ENCODE results near the gene MRPL11. TPM values are rescaled to one million over a fixed set of nuclear protein-coding genes. Genes with fewer than 3 reads are reported as not detected.
A peak's percentile ranks its signal among the peaks of the same experiment; 100 is the strongest.

MRPL11 gene
- total RNA-seq, 1 experiment from 2014 or later: 138 TPM

GRCh38 chr11:66454828-66455227 lies 16.2 kb upstream of the MRPL11 start:
- H3K36me3 ChIP-seq (ENCODE audit: low read depth): no peaks in the 10 kb centered on the region
- peaks cover 23% of the 10 kb centered on the region for H3K4me1 ChIP-seq (replicated peaks; ENCODE audit: insufficient read depth)
- no peaks in the 10 kb centered on the region for H3K27me3 ChIP-seq (ENCODE audit: insufficient read depth, low read depth)
- H3K9me2 ChIP-seq (ENCODE audit: insufficient read depth): no peaks in the 10 kb centered on the region
- H4K20me1 ChIP-seq (ENCODE audit: insufficient read depth): no peaks in the 10 kb centered on the region
- H3K4me3 ChIP-seq: no peak overlapping the region
- TF ChIP-seq CTCF (conservative IDR thresholded peaks at IDR 0.05) (no peak), EZH2 (IDR thresholded peaks at IDR 0.05; ENCODE audit: low read depth) (no peak)
- peaks cover 24% of the 10 kb centered on the region for H3F3A ChIP-seq (ENCODE audit: insufficient read depth, low read depth)
- H2AFZ ChIP-seq: no peak overlapping the region
- H3K9me3 ChIP-seq (ENCODE audit: insufficient read depth, low read depth): no peaks in the 10 kb centered on the region
- DNase-seq: no peak
- H3K4me2 ChIP-seq: peak overlapping the region; percentile 45
- no TSS peak for BruUV-seq (replicated peaks)
- intact Hi-C loops (cut with micrococcal nuclease; ENCODE audit: unreplicated experiment): loop anchor here (1.0 kb wide), 1 partner anchor 25 kb away; the partner anchor contains the start of gene DPP3
- H3K27ac ChIP-seq: peak overlapping the region; percentile 65
- POLR2A ChIA-PET (ENCODE audit: unreplicated experiment): no interaction called here
- no peaks in the 10 kb centered on the region for H3K79me2 ChIP-seq (ENCODE audit: low read depth)
- CTCF ChIA-PET: interaction anchor here (1.0 to 1.5 kb wide), 2 partner anchors 12 to 16 kb away, joined by 3 to 10 read pairs; partner anchors contain the start of genes MRPL11 and PELI3

- Histone ChIP-seq H3K4me2 (peak overlapping the region; percentile 45), H3K9me2 (ENCODE audit: insufficient read depth) (no peaks in the 10 kb centered on the region), H3K36me3 (ENCODE audit: low read depth) (no peaks in the 10 kb centered on the region), H3K79me2 (ENCODE audit: low read depth) (no peaks in the 10 kb centered on the region), H3K27me3 (ENCODE audit: insufficient read depth, low read depth) (no peaks in the 10 kb centered on the region), H3F3A (ENCODE audit: insufficient read depth, low read depth) (peaks cover 24% of the 10 kb centered on the region), H3K4me3 (no peak overlapping the region), H3K27ac (peak overlapping the region; percentile 65), H3K4me1 (replicated peaks; ENCODE audit: insufficient read depth) (peaks cover 23% of the 10 kb centered on the region), H3K9me3 (ENCODE audit: insufficient read depth, low read depth) (no peaks in the 10 kb centered on the region), H4K20me1 (ENCODE audit: insufficient read depth) (no peaks in the 10 kb centered on the region), H2AFZ (no peak overlapping the region)
- ChIA-PET CTCF (interaction anchor here (1.0 to 1.5 kb wide), 2 partner anchors 12 to 16 kb away, joined by 3 to 10 read pairs; partner anchors contain the start of genes MRPL11 and PELI3), POLR2A (ENCODE audit: unreplicated experiment) (interaction anchor here (0.7 kb wide), 1 partner anchor 26 kb away, joined by 5 read pairs; the partner anchor contains the start of gene DPP3)
- no TSS peak for BruUV-seq (replicated peaks)
- intact Hi-C loops (cut with micrococcal nuclease; ENCODE audit: unreplicated experiment): loop anchor here (1.0 kb wide), 1 partner anchor 26 kb away; the partner anchor contains the start of gene DPP3
- peak; percentile 58 to 98 for DNase-seq
- TF ChIP-seq EZH2 (IDR thresholded peaks at IDR 0.05; ENCODE audit: low read depth) (no peak), CTCF (conservative IDR thresholded peaks at IDR 0.05) (no peak)
Measured at GRCh38 chr11:66454247-66454646, 15.6 kb upstream of the MRPL11 start.

- Histone ChIP-seq H3K4me1 (replicated peaks; ENCODE audit: insufficient read depth) (peaks cover 23% of the 10 kb centered on the region), H3K27me3 (ENCODE audit: insufficient read depth, low read depth) (no peaks in the 10 kb centered on the region), H3K27ac (no peak overlapping the region), H3K9me3 (ENCODE audit: insufficient read depth, low read depth) (no peaks in the 10 kb centered on the region), H4K20me1 (ENCODE audit: insufficient read depth) (no peaks in the 10 kb centered on the region), H3F3A (ENCODE audit: insufficient read depth, low read depth) (peaks cover 24% of the 10 kb centered on the region), H3K36me3 (ENCODE audit: low read depth) (no peaks in the 10 kb centered on the region), H3K4me2 (no peak overlapping the region), H2AFZ (no peak overlapping the region), H3K79me2 (ENCODE audit: low read depth) (no peaks in the 10 kb centered on the region), H3K4me3 (no peak overlapping the region), H3K9me2 (ENCODE audit: insufficient read depth) (no peaks in the 10 kb centered on the region)
- CTCF ChIA-PET: no interaction called here
- intact Hi-C loops (cut with micrococcal nuclease; ENCODE audit: unreplicated experiment): no loop called here
- no TSS peak for BruUV-seq (replicated peaks)
- POLR2A ChIA-PET (ENCODE audit: unreplicated experiment): no interaction called here
- DNase-seq: no peak
- TF ChIP-seq CTCF (conservative IDR thresholded peaks at IDR 0.05) (no peak), EZH2 (IDR thresholded peaks at IDR 0.05; ENCODE audit: low read depth) (no peak)
Measured at GRCh38 chr11:66451663-66452062, 13.0 kb upstream of the MRPL11 start.

Data from PC-9 (cell line).